GM18526 (cell line): ENCODE results near the gene RBM17.

Experiments
- POLR2A ChIP-seq: IDR thresholded peaks from 3 replicates; pipeline ENCODE4 v1.6.1; 2011; ENCODE audit not compliant: insufficient read length; ENCODE audit errors: extremely low read depth

Gene RBM17

GRCh38 chr10:6110136-6110535, 21.3 kb downstream of the RBM17 start:
- TF ChIP-seq POLR2A: no peak

- TF ChIP-seq POLR2A: no peak
Measured at GRCh38 chr10:6112893-6113292, 24.1 kb downstream of the RBM17 start.

GRCh38 chr10:6114299-6114698, 25.5 kb downstream of the RBM17 start:
- TF ChIP-seq POLR2A: no peak

GRCh38 chr10:6114805-6115341, 26.0 kb downstream of the RBM17 start:
- TF ChIP-seq POLR2A: no peak

GRCh38 chr10:6115411-6115810, 26.6 kb downstream of the RBM17 start:
- TF ChIP-seq POLR2A: no peak

GRCh38 chr10:6115824-6116350, 27.1 kb downstream of the RBM17 start:
- TF ChIP-seq POLR2A: no peak

- no peak for TF ChIP-seq POLR2A
Measured at GRCh38 chr10:6116806-6117205, 28.0 kb downstream of the RBM17 start.

- TF ChIP-seq POLR2A: no peak
Measured at GRCh38 chr10:6117711-6118110, 28.9 kb downstream of the RBM17 start.

GRCh38 chr10:6119423-6119822, 30.6 kb downstream of the RBM17 start:
- TF ChIP-seq POLR2A: no peak

GRCh38 chr10:6119962-6120361, 31.1 kb downstream of the RBM17 start:
- TF ChIP-seq POLR2A: no peak

- TF ChIP-seq POLR2A: no peak
Measured at GRCh38 chr10:6120691-6121090, 31.9 kb downstream of the RBM17 start.

GRCh38 chr10:6121146-6121545, 32.3 kb downstream of the RBM17 start:
- no peak for TF ChIP-seq POLR2A

- TF ChIP-seq POLR2A: no peak
Measured at GRCh38 chr10:6123532-6123931, 34.7 kb downstream of the RBM17 start.

- no peak for TF ChIP-seq POLR2A
Measured at GRCh38 chr10:6124666-6125065, 35.8 kb downstream of the RBM17 start.

- TF ChIP-seq POLR2A: no peak
Measured at GRCh38 chr10:6128087-6128486, 39.3 kb downstream of the RBM17 start.

GRCh38 chr10:6128591-6129251, 39.9 kb downstream of the RBM17 start:
- TF ChIP-seq POLR2A: no peak
